ENCODE measurements around the gene PNP. TPM values are rescaled to one million over a fixed set of nuclear protein-coding genes. Genes with fewer than 3 reads are reported as not detected.
"Not testable (repeated sequence)": the region's sequence is repeated elsewhere in the genome, so short reads cannot be mapped to it uniquely, and the experiment has no call there.

PNP gene
- total RNA-seq, 1 experiment from 2014 or later = 87.5 TPM

DNA sequence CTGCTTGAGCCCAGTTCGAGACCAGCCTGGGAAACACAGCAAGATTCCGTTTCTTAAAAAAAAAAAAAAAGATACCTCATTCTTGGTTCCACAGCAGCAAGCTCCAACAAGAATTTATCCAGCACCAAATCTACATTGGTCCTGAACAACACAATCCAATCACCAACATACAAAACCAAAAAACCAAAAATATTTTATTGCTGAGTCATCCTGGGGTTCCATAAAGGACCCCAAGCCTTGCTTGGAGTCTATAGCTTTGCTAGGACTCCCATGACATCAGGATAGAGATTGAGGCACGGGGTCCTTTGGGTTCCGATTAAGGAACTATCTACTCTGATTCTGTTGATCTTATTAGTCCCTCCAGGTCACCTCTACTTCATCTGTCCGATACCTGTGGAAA lies 22.3 kb upstream of the PNP start:
- H3K27ac Mint-ChIP-seq = peak overlapping the region in 2 of 3 experiments; percentile 6 to 62; a peak in 2 of 7 replicates

DNA sequence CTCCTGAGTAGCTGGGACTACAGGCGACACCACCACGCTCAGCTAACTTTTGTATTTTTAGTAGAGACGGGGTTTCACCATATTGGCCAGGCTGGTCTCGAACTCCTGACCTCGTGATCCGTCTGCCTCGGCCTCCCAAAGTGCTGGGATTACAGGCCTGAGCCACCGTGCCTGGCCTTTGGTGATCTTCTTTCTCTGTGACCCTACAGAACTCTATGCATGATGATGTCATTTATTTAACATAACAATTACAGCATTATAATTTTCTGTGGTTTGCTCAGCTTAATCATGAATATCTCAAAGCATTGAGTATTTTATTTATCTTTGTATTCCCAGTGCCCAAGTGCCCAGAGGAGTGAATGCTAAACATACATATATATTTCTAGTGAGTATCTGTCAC lies 16.4 kb upstream of the PNP start:
- not testable (repeated sequence) for H3K27me3 Mint-ChIP-seq (ENCODE audit: low read depth); H2BK120ac ChIP-seq (ENCODE audit: low read depth, low read length, poor library complexity, severe bottlenecking); H4K91ac ChIP-seq (ENCODE audit: insufficient read length, low read depth, low read length); H2AFZ ChIP-seq (ENCODE audit: low read length); H2BK20ac ChIP-seq (ENCODE audit: low read depth, low read length, poor library complexity, severe bottlenecking); H3T11ph ChIP-seq (ENCODE audit: low read length); H3K27ac ChIP-seq (ENCODE audit: insufficient read length, low read depth, low read length); H3K18ac ChIP-seq (ENCODE audit: insufficient read length, low read depth, low read length); H2AK5ac ChIP-seq (ENCODE audit: insufficient read length, low read length); H2BK12ac ChIP-seq (ENCODE audit: insufficient read length, low read depth, low read length); H2BK15ac ChIP-seq (ENCODE audit: low read depth, low read length); H3K79me2 ChIP-seq (ENCODE audit: insufficient read depth, low read length); H3K23me2 ChIP-seq (ENCODE audit: insufficient read length, low read depth, low read length, poor library complexity, severe bottlenecking); H4K8ac ChIP-seq (replicated peaks; ENCODE audit: insufficient read length, low read depth, low read length); H3K4me2 ChIP-seq (ENCODE audit: insufficient read depth, insufficient read length, low read length); H3K79me1 ChIP-seq (ENCODE audit: insufficient read depth, low read depth, low read length, poor library complexity, severe bottlenecking); H3K56ac ChIP-seq (ENCODE audit: insufficient read length, low read depth, low read length); H3K23ac ChIP-seq (ENCODE audit: insufficient read length, low read depth, low read length); H3K4ac ChIP-seq (ENCODE audit: low read depth, low read length); H4K20me1 ChIP-seq (ENCODE audit: control insufficient read depth, insufficient read depth, insufficient read length); H3K14ac ChIP-seq (ENCODE audit: insufficient read depth, low read length); H4K5ac ChIP-seq (ENCODE audit: insufficient read length, low read depth, low read length); H3K4me1 ChIP-seq (ENCODE audit: insufficient read depth, low read length); H3K27me3 ChIP-seq (ENCODE audit: insufficient read depth, low read length); H3K27ac Mint-ChIP-seq; H3K9ac ChIP-seq (ENCODE audit: extremely low read depth, insufficient read length, low read length); H3K9me3 Mint-ChIP-seq; H3K4me1 Mint-ChIP-seq; H2BK5ac ChIP-seq (ENCODE audit: insufficient read length, low read length); DNase-seq; H3K9me3 ChIP-seq (ENCODE audit: control insufficient read depth, low read depth, low read length)
- Mint-ChIP-seq H3K4me3 (peak overlapping the region; percentile 43 to 66; a peak in 4 of 5 replicates), H3K36me3 (ENCODE audit: insufficient read depth in 1 of 3, low read depth in 3 of 3) (peaks cover 21 to 47% (median 31%) of the 10 kb centered on the region in 3 experiments)
- no CpG with 5 or more reads among the region's 8 CpGs for WGBS (ENCODE audit: extremely low coverage, insufficient read length, low lambda C conversion rate)

More for the DNA sequence above, 22.3 kb upstream of the PNP start:
- Histone ChIP-seq H3K4me2 (ENCODE audit: insufficient read depth, insufficient read length, low read length) (no peak overlapping the region), H3K79me2 (ENCODE audit: insufficient read depth, low read length) (no peaks in the 10 kb centered on the region), H3K79me1 (ENCODE audit: insufficient read depth, low read depth, low read length, poor library complexity, severe bottlenecking) (no peaks in the 10 kb centered on the region), H2AK5ac (ENCODE audit: insufficient read length, low read length) (no peak overlapping the region), H4K91ac (ENCODE audit: insufficient read length, low read depth, low read length) (no peak overlapping the region), H2BK120ac (ENCODE audit: low read depth, low read length, poor library complexity, severe bottlenecking) (no peak overlapping the region), H2BK5ac (ENCODE audit: insufficient read length, low read length) (no peak overlapping the region), H3K56ac (ENCODE audit: insufficient read length, low read depth, low read length) (no peak overlapping the region), H3K27ac (ENCODE audit: insufficient read length, low read depth, low read length) (no peak overlapping the region), H3K23me2 (ENCODE audit: insufficient read length, low read depth, low read length, poor library complexity, severe bottlenecking) (no peaks in the 10 kb centered on the region), H3K4me1 (ENCODE audit: insufficient read depth, low read length) (no peaks in the 10 kb centered on the region), H4K5ac (ENCODE audit: insufficient read length, low read depth, low read length) (no peak overlapping the region), H3K9me3 (ENCODE audit: control insufficient read depth, low read depth, low read length) (no peaks in the 10 kb centered on the region), H3T11ph (ENCODE audit: low read length) (no peak overlapping the region), H3K27me3 (ENCODE audit: insufficient read depth, low read length) (no peaks in the 10 kb centered on the region), H4K20me1 (ENCODE audit: control insufficient read depth, insufficient read depth, insufficient read length) (no peaks in the 10 kb centered on the region), H2BK20ac (ENCODE audit: low read depth, low read length, poor library complexity, severe bottlenecking) (no peak overlapping the region), H3K4ac (ENCODE audit: low read depth, low read length) (no peak overlapping the region), H3K14ac (ENCODE audit: insufficient read depth, low read length) (no peak overlapping the region), H3K23ac (ENCODE audit: insufficient read length, low read depth, low read length) (no peak overlapping the region), H3K9ac (ENCODE audit: extremely low read depth, insufficient read length, low read length) (no peak overlapping the region), H3K18ac (ENCODE audit: insufficient read length, low read depth, low read length) (no peak overlapping the region), H2BK12ac (ENCODE audit: insufficient read length, low read depth, low read length) (no peak overlapping the region), H4K8ac (replicated peaks; ENCODE audit: insufficient read length, low read depth, low read length) (no peak overlapping the region), H2BK15ac (ENCODE audit: low read depth, low read length) (no peak overlapping the region), H2AFZ (ENCODE audit: low read length) (no peak overlapping the region)
- Mint-ChIP-seq H3K27me3 (ENCODE audit: low read depth) (no peaks in the 10 kb centered on the region), H3K4me1 (no peaks in the 10 kb centered on the region), H3K4me3 (no peak overlapping the region), H3K9me3 (peaks cover 0 to 4% of the 10 kb centered on the region in 2 experiments; a peak in 2 of 5 replicates), H3K36me3 (ENCODE audit: insufficient read depth in 1 of 3, low read depth in 3 of 3) (peaks cover 15 to 52% (median 46%) of the 10 kb centered on the region in 3 experiments)
- no peak for DNase-seq
- WGBS (ENCODE audit: extremely low coverage, insufficient read length, low lambda C conversion rate) = no CpG with 5 or more reads among the region's 5 CpGs
- TF ChIP-seq, protein P1, sequence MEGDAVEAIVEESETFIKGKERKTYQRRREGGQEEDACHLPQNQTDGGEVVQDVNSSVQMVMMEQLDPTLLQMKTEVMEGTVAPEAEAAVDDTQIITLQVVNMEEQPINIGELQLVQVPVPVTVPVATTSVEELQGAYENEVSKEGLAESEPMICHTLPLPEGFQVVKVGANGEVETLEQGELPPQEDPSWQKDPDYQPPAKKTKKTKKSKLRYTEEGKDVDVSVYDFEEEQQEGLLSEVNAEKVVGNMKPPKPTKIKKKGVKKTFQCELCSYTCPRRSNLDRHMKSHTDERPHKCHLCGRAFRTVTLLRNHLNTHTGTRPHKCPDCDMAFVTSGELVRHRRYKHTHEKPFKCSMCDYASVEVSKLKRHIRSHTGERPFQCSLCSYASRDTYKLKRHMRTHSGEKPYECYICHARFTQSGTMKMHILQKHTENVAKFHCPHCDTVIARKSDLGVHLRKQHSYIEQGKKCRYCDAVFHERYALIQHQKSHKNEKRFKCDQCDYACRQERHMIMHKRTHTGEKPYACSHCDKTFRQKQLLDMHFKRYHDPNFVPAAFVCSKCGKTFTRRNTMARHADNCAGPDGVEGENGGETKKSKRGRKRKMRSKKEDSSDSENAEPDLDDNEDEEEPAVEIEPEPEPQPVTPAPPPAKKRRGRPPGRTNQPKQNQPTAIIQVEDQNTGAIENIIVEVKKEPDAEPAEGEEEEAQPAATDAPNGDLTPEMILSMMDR (conservative IDR thresholded peaks at IDR 0.05) = no peak

Measured in H9 (cell line).